Measurements from ENCODE around the gene SRP19.

SRP19 gene

GRCh38 chr5:112918136-112918535 is 57.0 kb downstream of the SRP19 start:
- Histone ChIP-seq H3K27ac (no peak overlapping the region), H3K4me3 (no peak overlapping the region)
- no peak for TF ChIP-seq CTCF (IDR thresholded peaks at IDR 0.05)
- DNase-seq (ENCODE audit: low spot score): no peak

- no peak overlapping the region for H3K27ac ChIP-seq
- H3K4me3 ChIP-seq: no peak overlapping the region
- DNase-seq (ENCODE audit: low spot score): no peak
Observed at GRCh38 chr5:112918679-112919078, 57.6 kb downstream of the SRP19 start.

More at GRCh38 chr5:112918679-112919078, 57.6 kb downstream of the SRP19 start:
- no peak for TF ChIP-seq CTCF (IDR thresholded peaks at IDR 0.05)
